ENCODE data around the gene LAG3. TPM values are rescaled to one million over a fixed set of nuclear protein-coding genes. Genes with fewer than 3 reads are reported as not detected.

Gene LAG3
- polyA plus RNA-seq, 1 donor (not counting 4 experiments of a cell fraction or from before 2014, with no cell fraction given) = 0.09 TPM

- Histone ChIP-seq H3K4me1 (ENCODE audit: control insufficient read depth, extremely low read depth, insufficient read depth, low read length) (no peaks in the 10 kb centered on the region), H3K4me2 (ENCODE audit: control insufficient read depth, extremely low read depth, insufficient read depth, low read depth, low read length) (no peak overlapping the region), H3K9me1 (ENCODE audit: control insufficient read depth, extremely low read depth, insufficient read depth, low read length) (no peaks in the 10 kb centered on the region), H3K9ac (ENCODE audit: control insufficient read depth, extremely low read depth, insufficient read depth, low read length) (no peak overlapping the region), H3K9me3 (ENCODE audit: control insufficient read depth, low read depth, low read length) (no peaks in the 10 kb centered on the region), H4K20me1 (ENCODE audit: control insufficient read depth, extremely low read depth, insufficient read depth, low read length) (no peaks in the 10 kb centered on the region), H2AFZ (ENCODE audit: control insufficient read depth, low read length) (no peak overlapping the region), H3K36me3 (ENCODE audit: control insufficient read depth in 2 of 2, extremely low read depth in 1 of 2, insufficient read depth in 2 of 2, low read length in 2 of 2) (no peaks in the 10 kb centered on the region), H3K4me3 (ENCODE audit: control insufficient read depth in 2 of 3, extremely low read depth in 1 of 3, insufficient read depth in 2 of 3, low read depth in 1 of 3, low read length in 3 of 3) (no peak overlapping the region), H3K27me3 (ENCODE audit: control insufficient read depth, extremely low read depth, insufficient read depth, low read length) (peaks cover 14% of the 10 kb centered on the region), H3K79me2 (ENCODE audit: control insufficient read depth, insufficient read depth, low read length) (no peaks in the 10 kb centered on the region), H3K27ac (ENCODE audit: control insufficient read depth, insufficient read depth, low read length) (no peak overlapping the region)
- DNase-seq (ENCODE audit: low read depth, low spot score) (no peak), FAIRE-seq (no peak)
- dilution Hi-C loops (cut with MboI; ENCODE audit: extremely low pct_ligation_motif_present, low sequenced_read_pairs) = no loop called here
- TF ChIP-seq EZH2 (IDR thresholded peaks at IDR 0.05; ENCODE audit: low read length) = no peak
- no peak for TF ChIP-seq CTCF (optimal IDR thresholded peaks at IDR 0.05 in 1 of 3, IDR thresholded peaks at IDR 0.05 in 1 of 3, conservative IDR thresholded peaks at IDR 0.05 in 1 of 3; ENCODE audit: extremely low read depth in 1 of 3, insufficient read depth in 2 of 3, low read length in 3 of 3)
These were observed 26.8 kb downstream of the LAG3 start for GRCh38 chr12:6799147-6799546.

GRCh38 chr12:6807170-6807569 is 34.9 kb downstream of the LAG3 start:
- Histone ChIP-seq H3K4me1 (ENCODE audit: control insufficient read depth, extremely low read depth, insufficient read depth, low read length) (no peaks in the 10 kb centered on the region), H4K20me1 (ENCODE audit: control insufficient read depth, extremely low read depth, insufficient read depth, low read length) (no peaks in the 10 kb centered on the region), H3K9me1 (ENCODE audit: control insufficient read depth, extremely low read depth, insufficient read depth, low read length) (no peaks in the 10 kb centered on the region), H3K36me3 (ENCODE audit: control insufficient read depth in 2 of 2, extremely low read depth in 1 of 2, insufficient read depth in 2 of 2, low read length in 2 of 2) (no peaks in the 10 kb centered on the region), H3K9ac (ENCODE audit: control insufficient read depth, extremely low read depth, insufficient read depth, low read length) (no peak overlapping the region), H3K79me2 (ENCODE audit: control insufficient read depth, insufficient read depth, low read length) (no peaks in the 10 kb centered on the region), H3K27me3 (ENCODE audit: control insufficient read depth, extremely low read depth, insufficient read depth, low read length) (peaks cover 5% of the 10 kb centered on the region), H3K4me2 (ENCODE audit: control insufficient read depth, extremely low read depth, insufficient read depth, low read depth, low read length) (no peak overlapping the region), H3K4me3 (ENCODE audit: control insufficient read depth in 2 of 3, extremely low read depth in 1 of 3, insufficient read depth in 2 of 3, low read depth in 1 of 3, low read length in 3 of 3) (no peak overlapping the region), H3K27ac (ENCODE audit: control insufficient read depth, insufficient read depth, low read length) (no peak overlapping the region), H2AFZ (ENCODE audit: control insufficient read depth, low read length) (no peak overlapping the region), H3K9me3 (ENCODE audit: control insufficient read depth, low read depth, low read length) (no peaks in the 10 kb centered on the region)
- TF ChIP-seq EZH2 (IDR thresholded peaks at IDR 0.05; ENCODE audit: low read length) = no peak
- TF ChIP-seq CTCF (optimal IDR thresholded peaks at IDR 0.05 in 1 of 3, IDR thresholded peaks at IDR 0.05 in 1 of 3, conservative IDR thresholded peaks at IDR 0.05 in 1 of 3; ENCODE audit: extremely low read depth in 1 of 3, insufficient read depth in 2 of 3, low read length in 3 of 3) = no peak
- dilution Hi-C loops (cut with MboI; ENCODE audit: extremely low pct_ligation_motif_present, low sequenced_read_pairs) = no loop called here
- DNase-seq (ENCODE audit: low read depth, low spot score) (no peak), FAIRE-seq (no peak)
